Breast epithelium (tissue), 3 donors: ENCODE results near the gene FCER1G.
"Not testable (repeated sequence)": the region's sequence is repeated elsewhere in the genome, so short reads cannot be mapped to it uniquely, and the experiment has no call there.

Experiments used
- POLR2AphosphoS5 ChIP-seq, 3 donors: sonication (generic); formaldehyde crosslinking; IDR thresholded peaks; one replicate each; pipeline ENCODE4 v1.6.1; 2017; ENCODE audit warnings: antibody characterized with exemption in 3 of 3
- TF ChIP-seq, protein P1 (sequence below), 3 donors: fragments of 450-650 bp; IDR thresholded peaks; one replicate each; pipeline ENCODE4 v1.5.1; 2016 to 2017; ENCODE audit warnings: antibody characterized with exemption in 3 of 3, mild to moderate bottlenecking in 3 of 3, moderate library complexity in 3 of 3

- TF ChIP-seq POLR2AphosphoS5 (IDR thresholded peaks at IDR 0.05) = not testable (repeated sequence)
- TF ChIP-seq, protein P1, sequence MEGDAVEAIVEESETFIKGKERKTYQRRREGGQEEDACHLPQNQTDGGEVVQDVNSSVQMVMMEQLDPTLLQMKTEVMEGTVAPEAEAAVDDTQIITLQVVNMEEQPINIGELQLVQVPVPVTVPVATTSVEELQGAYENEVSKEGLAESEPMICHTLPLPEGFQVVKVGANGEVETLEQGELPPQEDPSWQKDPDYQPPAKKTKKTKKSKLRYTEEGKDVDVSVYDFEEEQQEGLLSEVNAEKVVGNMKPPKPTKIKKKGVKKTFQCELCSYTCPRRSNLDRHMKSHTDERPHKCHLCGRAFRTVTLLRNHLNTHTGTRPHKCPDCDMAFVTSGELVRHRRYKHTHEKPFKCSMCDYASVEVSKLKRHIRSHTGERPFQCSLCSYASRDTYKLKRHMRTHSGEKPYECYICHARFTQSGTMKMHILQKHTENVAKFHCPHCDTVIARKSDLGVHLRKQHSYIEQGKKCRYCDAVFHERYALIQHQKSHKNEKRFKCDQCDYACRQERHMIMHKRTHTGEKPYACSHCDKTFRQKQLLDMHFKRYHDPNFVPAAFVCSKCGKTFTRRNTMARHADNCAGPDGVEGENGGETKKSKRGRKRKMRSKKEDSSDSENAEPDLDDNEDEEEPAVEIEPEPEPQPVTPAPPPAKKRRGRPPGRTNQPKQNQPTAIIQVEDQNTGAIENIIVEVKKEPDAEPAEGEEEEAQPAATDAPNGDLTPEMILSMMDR (IDR thresholded peaks at IDR 0.05) = not testable (repeated sequence)
Observed at GRCh38 chr1:161224695-161225087, 9.6 kb downstream of the FCER1G start.
